ENCODE results near the gene RAB20. TPM values are rescaled to one million over a fixed set of nuclear protein-coding genes. Genes with fewer than 3 reads are reported as not detected.
A peak's percentile ranks its signal among the peaks of the same experiment; 100 is the strongest.
"Not testable (repeated sequence)": the region's sequence is repeated elsewhere in the genome, so short reads cannot be mapped to it uniquely, and the experiment has no call there.

The RAB20 gene, protein sequence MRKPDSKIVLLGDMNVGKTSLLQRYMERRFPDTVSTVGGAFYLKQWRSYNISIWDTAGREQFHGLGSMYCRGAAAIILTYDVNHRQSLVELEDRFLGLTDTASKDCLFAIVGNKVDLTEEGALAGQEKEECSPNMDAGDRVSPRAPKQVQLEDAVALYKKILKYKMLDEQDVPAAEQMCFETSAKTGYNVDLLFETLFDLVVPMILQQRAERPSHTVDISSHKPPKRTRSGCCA
- 13.9 and 17.7 TPM in 2 replicates for total RNA-seq

DNA sequence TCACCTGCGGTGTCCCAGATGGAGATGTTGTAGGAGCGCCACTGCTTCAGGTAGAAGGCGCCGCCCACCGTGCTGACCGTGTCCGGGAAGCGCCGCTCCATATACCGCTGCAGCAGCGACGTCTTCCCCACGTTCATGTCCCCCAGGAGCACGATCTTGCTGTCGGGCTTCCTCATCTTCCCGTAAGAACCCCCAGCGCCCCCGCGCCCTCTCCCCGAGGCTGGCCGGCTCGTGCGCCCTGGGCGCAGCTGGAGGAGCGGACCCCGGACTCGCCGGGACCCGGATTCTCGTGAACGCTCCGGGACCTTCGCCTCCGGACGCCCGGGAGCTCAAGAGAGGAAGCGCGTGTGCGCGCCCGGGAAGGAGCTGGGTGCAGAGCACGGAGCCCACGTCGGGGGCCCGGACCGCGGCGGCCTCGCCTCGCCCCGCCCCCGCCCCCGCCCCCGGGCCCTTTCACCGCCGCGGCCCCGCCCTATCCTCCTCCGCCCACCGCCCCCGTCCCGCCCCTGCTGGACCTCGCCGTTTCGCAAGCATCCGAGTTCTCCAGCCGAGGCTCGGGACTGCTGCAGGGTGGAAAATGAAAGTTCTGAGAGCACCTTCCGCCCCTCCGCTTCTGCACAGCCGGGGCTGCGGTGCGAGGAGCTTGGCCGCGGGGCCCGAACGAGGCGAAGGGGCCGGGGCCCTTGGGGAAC, at the start of gene RAB20:
Gene RAB20 (minus strand): TSS at position 379 of the 692 bp plus-strand sequence. CDS start 203 bp downstream, at position 176.
- DNase-seq (ENCODE audit: low read depth), result peak; percentile 64

DNA sequence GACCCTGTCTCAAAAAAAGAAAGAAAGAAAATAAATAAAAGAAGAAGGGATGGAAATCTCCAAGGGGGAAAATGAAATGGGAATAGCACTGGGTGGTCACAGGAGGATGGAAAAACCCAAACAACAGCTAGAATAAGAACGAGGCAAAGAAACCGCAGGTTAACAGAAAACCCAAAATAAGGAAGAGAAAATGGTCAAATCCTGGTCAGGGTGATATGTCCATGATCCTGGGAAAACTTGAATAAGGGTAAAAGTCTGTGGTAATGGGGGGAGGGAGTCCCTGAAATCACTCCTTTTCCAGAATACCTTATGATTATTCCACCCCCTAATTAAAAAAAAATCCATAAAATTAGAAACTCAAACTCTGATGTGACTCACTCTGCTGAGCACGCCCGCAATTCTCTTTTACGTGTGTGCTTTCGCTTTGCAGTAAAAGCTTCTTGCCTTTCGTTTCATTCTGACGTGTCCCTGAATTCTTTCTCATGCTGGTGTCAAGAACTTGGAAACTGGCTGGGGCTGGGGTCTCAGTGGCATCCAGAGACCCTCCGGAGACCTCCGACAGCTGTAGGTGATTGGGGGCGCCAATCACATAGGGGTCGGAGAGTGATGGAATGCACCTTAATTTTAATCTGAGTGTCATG, 49.6 kb upstream of the RAB20 start:
- peak; percentile 67 for DNase-seq (ENCODE audit: low read depth)

DNA sequence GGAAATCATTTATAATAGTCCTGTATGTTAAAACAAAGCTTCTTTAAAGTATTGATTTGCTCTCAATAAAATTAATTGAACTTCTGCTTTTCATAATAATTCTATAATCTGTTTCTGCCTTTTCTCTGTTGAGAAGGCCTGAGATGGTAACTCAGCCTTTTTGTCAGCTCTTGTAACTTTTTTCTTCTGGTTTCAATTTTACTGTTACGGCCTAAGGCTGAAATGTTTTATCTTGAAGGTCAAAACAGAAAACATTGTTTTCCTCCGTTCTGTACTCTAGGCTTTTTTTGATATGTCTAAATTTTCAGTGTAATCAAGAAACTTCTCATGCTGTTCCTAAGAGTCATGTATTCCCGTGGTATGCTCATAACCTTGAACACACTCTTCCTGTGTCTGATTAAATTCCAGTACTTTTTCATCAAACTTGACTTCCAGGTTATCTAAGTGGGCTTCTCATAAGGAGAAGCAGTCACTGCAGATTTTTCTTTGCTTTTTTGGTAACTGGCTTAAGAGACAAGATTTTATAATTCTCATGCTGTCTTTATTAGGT, 46.2 kb upstream of the RAB20 start:
- no peak for DNase-seq (ENCODE audit: low read depth)

DNA sequence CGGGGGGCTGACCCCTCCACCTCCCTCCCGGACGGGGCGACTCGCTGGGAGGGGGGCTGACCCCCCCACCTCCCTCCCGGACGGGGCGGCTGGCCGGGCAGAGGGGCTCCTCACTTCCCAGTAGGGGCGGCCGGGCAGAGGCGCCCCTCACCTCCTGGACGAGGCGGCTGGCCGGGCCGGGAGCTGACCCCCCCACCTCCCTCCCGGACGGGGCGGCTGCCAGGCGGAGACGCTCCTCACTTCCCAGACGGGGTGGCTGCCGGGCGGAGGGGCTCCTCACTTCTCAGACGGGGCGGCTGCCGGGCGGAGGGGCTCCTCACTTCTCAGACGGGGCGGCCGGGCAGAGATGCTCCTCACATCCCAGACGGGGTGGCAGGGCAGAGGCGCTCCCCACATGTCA, 44.8 kb upstream of the RAB20 start:
- DNase-seq (ENCODE audit: low read depth), result not testable (repeated sequence)

DNA sequence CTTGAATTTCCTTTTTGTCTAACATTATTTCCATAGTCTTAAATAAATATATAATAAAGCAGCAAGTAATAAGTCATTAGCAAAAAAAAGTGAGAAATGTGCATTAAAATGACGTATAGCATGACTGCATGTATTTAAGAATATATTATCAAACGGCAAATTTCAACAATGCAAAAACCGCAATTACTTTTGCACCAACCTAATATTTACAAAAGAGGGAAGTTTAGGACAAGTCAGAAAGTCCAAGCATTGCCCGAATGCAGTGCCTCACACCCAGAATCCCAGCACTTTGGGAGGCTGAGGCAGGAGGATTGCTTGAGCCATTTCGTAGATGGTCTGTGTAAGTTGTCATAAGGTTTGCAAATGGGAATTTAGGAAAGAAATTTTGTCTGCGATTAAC, 43.6 kb upstream of the RAB20 start:
- DNase-seq (ENCODE audit: low read depth), result no peak

DNA sequence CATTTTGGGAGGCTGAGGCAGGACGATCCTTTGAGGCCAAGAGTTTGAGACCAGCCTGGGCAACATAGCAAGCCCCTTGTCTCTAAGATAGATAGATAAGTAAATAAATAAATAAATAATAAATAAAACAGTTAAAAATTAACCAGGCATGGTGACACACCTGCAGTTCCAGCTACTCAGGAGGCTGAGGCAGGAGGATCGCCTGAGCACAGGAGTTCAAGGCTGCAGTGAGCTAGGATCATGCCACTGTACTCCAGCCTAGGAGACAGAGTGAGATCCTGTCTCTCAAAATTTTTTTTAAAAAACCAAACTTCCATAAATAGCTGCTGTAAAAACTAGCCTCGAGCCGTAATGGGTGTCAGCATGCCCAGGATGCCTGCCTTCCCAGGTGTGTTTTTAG, 39.5 kb upstream of the RAB20 start:
- DNase-seq (ENCODE audit: low read depth), result no peak

DNA sequence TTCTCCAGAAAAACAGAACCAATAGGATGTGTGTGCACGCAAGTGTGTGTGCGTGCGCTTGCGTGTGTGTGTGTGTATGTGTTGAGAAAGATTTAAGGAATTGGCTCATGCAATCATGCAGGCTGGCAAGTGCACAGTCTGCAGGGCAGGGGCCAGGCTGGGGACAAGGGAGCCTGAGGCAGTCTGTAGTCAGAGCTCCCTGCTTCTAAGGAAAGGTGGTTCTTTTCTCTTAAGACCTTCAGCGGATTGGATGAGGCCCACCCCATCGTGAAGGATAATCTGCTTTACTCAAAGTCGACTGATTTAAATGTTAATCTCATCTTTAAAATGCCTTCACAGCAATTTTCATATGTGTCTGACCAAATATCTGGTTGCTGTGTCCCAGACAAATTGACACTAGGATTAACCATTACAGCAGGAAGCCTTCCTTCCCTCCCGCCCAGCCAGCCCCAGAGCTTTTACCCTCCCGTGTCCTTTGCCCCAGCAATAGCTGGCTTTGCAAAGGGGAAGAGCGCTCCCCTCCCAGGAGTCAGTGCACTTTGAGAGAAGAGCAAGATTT, 38.8 kb upstream of the RAB20 start:
- DNase-seq (ENCODE audit: low read depth), result no peak

DNA sequence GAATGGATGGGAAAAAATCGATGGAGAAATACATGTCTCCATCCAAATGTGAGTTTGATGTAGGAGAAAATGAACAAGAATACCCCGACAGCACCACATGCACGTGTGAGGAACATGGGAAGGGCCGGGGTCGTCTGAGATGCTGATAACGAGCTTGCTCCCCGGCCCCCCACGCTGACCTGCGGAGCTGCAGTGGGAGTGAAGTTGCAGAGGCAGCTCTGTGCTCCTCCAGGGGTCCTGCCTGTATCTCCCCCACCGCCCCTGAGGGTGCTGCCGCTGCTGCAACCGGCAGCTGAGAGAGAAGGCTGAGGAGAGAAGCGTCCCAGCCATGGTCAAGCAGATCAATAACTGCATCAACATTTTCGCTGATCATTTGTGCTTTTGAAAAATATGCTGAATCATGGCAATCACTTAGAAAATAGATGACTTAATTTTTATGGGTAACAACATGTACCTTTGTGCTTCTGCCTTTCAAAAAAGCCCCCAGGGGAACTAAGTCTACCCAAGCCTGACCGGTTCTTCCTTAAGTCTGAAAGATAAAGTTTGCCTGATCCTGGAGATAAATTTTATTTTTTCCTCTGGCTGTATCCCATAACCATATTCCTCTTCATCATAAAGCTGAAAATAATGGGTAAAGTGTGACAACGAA, 35.6 kb upstream of the RAB20 start:
- no peak for DNase-seq (ENCODE audit: low read depth)

DNA sequence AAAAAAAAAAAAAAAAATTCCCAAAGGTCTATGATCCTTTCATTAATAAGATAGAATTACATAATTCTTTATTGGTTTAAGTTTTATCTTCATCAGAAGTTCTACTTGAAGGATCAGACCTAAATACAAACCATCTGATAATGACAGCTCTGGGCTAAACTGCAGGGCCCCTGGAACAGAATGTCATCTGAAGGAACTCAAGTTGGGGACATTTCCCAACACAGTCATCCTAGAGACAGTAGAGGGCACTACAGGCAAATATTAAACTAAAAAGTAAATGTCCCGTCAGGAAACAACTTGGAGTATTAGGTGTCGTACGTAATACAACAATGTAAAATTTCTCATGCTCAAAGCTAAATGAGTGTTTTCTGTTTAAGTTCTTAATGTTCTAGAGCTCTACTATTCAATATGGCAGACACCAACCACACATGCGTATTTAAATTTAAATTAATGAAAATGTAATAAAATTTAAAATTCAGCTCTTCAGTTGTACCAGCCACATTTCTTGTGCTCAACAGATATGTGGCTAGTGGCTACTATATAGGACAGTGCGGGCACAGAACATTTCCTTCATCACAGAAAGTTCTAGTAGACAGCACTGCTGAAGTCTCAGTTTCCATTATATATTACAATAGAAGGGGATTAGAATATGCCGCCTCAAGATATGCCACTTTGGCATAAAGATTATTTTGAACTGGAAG, 32.1 kb upstream of the RAB20 start:
- peak; percentile 68 for DNase-seq (ENCODE audit: low read depth)

DNA sequence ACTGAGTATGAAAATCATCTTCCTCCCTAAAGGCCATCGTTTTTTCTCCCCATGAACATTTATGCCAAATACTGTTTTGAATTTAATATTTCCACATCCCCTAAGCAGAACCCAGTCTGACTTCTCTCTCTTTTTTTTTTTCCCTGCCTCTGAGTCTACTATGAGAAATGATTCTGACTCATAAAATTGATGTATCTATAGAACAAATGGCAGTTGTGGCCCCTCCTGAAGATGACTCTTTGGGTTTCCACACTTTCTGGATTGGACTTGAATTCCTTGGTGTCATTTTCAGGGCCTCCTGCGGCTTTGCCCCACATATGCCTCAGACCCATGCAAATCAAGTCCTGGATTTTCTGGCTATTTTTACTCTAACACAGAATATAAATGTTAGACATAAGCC, 31.1 kb upstream of the RAB20 start:
- DNase-seq (ENCODE audit: low read depth), result no peak

DNA sequence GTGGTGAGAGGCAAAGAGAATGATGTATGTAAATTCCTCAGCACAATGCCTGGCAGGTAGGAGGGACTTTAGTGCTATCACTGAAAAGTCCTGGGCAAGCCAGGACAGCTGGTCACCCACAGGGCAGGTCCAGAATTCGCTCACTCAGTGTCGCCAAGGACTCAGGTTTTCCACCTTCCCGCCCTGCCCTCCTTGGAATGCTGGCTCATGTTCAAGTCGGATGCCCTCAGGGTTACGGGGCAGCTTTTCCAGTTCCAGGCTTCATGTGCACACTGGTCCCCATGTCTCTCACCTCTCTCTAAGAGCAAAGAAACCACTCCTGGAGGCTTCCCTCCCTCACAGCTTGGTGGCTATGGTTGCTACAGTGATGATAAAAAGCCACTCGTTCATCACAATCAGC, 29.1 kb upstream of the RAB20 start:
- DNase-seq (ENCODE audit: low read depth), result peak; percentile 29

DNA sequence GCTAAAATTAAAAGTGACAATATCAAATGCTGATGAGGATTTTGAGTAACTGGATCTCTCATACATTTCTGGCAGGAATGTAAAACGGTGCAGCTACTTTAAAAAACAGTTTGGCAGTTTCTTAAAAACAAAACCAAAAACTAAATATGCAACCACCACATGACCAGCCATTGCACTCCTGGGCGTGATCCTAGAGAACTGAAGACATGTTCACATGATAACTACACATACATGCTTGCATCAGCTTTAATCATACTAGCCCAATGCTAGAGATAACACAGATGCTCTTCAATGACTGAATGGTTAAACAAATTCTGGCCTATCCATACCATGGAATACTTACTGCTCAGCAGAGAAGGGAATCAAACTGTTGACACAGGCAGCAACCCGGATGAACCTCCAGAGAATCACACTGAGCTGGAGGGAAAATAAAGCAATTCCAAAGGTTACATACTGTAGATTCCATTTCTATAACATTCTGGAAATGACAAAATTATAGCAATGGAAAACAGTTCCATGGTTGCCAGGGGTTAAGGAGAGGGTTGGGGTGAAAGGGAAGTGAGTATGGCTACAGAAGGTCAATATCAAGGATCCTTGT, 28.4 kb upstream of the RAB20 start:
- no peak for DNase-seq (ENCODE audit: low read depth)

DNA sequence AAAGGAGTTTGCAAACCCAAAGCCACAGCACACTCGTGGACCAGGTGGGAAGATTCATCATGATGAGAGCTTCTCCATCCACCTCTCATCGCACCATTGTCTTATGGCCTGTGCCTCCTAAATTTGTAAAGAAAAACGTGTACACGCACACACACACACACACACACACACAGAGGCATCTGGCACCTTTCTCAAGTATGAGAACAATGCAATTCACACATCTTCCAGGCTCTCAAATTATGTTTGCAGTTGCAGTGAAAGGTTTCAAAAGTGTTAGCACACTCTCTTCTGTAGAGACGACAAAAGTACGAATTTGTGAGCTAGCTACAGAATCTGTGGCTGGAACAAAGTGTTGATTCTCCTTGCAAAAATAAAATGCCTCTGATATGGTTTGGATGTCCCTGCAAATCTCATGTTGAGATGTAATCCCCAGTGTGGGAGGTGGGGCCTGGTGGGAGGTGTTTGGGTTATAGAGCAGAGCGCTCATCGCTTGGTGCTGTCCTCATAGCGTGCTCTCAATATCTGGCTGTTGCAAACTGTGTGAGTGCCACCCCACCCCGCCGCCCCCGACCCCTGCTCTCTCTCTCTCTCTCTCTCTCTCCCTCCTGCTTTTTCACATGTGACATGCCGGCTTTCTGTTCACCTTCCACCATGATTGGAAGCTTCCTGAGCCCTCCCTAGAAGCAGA, 21.8 kb upstream of the RAB20 start:
- DNase-seq (ENCODE audit: low read depth), result no peak

DNA sequence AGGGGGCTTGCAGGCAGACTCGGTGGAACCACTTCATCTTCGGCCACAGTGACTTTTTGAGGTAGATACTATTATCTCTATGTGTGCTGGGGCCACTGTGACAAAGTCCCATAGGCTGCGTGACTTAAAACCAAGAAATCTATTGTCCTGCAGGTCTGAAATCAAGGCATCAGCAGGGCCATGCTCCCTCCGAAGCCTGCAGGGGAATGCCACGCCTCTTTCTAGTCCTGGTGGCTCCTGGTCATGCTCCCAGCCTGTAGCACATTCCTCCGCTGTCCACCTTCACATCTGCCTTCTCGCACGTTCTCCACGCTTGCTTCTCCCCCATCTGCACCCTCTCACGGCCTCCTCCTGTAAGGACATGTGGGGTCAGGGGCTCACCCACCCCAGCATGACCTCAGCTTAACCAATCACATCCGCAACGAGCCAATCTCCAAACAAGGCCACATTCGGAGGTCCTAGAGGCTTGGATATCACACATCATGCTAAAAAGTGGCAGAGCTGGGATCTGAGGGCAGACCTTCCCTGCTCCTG, 21.0 kb upstream of the RAB20 start:
- DNase-seq (ENCODE audit: low read depth), result no peak

DNA sequence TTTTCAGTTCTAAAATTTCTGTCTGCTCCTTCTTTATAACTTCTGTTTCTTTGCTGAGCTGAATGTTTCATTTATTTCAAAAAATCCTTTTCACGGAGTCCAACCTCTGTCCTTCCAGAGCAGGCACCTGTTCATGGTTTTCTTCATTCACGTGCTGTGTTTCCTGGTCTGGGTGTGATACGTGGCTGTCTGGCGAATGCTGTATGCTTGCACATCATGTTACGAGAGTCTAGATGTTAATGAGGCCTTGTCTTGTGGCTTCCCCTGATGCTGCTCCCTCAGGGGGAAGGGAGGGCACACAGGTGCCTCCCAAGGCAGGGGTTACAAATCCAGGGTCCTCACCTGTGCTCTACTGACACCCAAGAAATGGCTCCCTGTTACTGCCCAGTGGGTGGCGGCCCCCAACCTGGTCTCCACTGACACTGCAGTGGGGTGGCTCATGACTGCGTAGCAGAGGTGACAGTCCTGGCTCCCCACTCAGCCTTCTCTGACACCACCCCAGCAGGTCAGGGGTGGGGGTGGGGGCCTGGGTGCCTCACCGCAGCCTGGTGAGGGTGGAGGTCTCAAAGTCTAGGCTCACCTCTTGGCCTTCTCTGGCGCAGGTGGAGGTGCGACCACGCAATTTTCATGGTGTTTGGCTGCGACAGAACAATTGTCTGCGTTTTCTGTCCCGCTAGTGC, 20.1 kb upstream of the RAB20 start:
- DNase-seq (ENCODE audit: low read depth), result no peak

DNA sequence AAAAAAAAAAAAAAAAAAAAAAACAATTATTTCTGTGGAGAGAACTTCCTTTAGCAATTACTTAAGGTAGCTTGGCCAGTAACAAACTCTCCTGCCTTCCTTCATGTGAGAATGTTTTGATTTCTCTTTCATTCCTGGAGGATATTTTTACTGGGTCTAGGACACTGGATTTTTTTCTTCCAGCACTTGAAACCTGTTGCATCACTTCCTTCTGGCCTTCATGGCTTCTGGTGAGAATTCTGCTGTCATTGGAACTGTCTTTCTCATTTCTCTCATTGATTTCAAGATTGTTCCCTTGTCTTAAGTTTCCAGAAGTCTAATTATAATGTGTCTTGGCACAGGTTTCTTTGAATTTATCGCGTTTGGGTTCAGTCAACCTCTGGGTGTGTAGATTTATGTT, 19.3 kb upstream of the RAB20 start:
- no peak for DNase-seq (ENCODE audit: low read depth)

DNA sequence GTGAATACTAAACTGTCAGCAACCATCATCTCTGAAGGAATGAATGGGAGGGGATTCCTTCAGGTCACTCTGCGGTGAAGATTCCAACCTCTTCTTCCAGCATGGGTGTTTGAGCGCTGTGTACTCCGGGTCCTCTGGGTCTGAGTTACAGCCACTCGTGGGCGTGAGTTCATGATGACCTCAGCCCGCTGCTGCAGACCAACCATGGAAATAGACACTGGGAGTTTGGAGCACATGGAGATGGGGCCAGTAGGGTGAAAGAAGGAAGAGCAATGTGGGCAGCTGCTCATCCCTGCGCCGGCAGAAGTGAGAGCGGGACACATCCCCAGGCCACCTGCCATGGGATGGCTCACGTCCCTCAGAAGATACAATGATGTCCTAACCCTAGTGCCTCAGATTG, 16.8 kb upstream of the RAB20 start:
- DNase-seq (ENCODE audit: low read depth), result no peak

DNA sequence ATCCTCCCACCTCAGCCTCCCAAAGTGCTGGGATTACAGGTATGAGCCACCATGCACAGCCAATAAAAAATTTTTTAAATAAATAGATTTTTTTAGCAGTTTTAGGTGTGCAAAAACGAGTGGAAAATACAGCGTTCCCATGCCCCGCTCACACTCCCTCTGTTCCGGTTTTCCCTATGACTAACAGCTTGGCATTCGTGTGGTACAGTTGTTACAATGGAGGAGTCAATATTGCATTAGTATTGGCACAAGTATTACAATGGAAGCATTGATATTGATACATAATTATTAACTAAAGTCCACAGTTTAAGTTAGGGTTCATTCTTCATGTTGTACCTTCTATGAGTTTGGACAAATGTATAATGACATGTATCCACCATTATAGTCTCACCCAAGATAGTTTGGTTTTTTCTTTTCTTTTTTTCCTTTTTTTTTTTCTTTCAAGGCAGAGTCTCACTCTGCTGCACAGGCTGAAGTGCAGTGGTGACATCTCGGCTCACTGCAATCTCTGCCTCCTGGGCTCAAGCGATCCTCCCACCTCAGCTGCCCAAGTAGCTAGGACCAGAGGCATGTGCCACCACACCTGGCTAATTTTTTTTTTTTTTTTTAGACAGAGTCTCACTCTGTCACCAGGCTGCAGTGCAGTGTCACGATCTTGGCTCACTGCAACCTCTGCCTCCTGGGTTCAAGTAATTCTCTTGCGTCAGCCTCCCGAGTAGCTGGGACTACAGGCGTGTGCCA, 15.4 kb upstream of the RAB20 start:
- no peak for DNase-seq (ENCODE audit: low read depth)

DNA sequence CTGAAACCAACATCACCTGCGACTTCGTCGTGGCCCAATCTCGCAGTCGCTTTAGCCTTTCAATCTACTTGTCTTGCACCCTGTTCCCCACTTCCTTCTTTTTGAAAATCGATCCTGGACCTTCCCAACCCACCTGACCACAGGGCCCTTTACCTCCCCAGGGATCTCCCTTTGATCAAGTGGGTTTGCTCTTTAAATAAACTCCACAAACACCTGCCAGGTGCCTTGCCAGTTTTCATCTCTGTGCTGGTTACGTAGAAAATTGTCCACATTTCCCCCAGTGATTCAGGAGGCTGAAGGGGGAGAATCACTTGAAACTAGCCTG, 14.5 kb upstream of the RAB20 start:
- no peak for DNase-seq (ENCODE audit: low read depth)

All from renal cortical epithelial cell (primary cell).